Calu3 (cell line): Measurements from ENCODE around the gene CENPVL1. TPM values are rescaled to one million over a fixed set of nuclear protein-coding genes. Genes with fewer than 3 reads are reported as not detected.
"Not testable (repeated sequence)": the region's sequence is repeated elsewhere in the genome, so short reads cannot be mapped to it uniquely, and the experiment has no call there.

Source experiments
- Bru-seq: library from RNA; stranded (reverse); fragments of 400-500 nt; gene quantifications from one replicate; lab custom pipeline; 2021; lab: Mats Ljungman, UMichigan
- BruChase-seq, 2 experiments: library from RNA; stranded (reverse); fragments of 400-500 nt; gene quantifications; one replicate each; lab custom pipeline; 2021; lab: Mats Ljungman, UMichigan
- BruUV-seq: library from RNA; stranded (reverse); fragments of 400-500 nt; replicated peaks from 2 replicates; lab custom pipeline; 2021; lab: Mats Ljungman, UMichigan
- CTCF ChIA-PET: fragments of 300-600 bp; sonication (Branson Sonifier 250); formaldehyde crosslinking; loops from one replicate; lab custom pipeline; 2022; ENCODE audit warnings: antibody characterized with exemption; lab: Charles Lee
- DNase-seq: peaks from one replicate; pipeline ENCODE4 v3.0.0; 2022
- H3K27ac Mint-ChIP-seq: one replicate; pipeline ENCODE4 v1.8.0; 2022; ENCODE audit warnings: mixed read lengths; ENCODE audit not compliant: unreplicated experiment
- H3K27me3 Mint-ChIP-seq: one replicate; pipeline ENCODE4 v1.8.0; 2022; ENCODE audit warnings: mixed read lengths; ENCODE audit not compliant: unreplicated experiment
- H3K36me3 Mint-ChIP-seq: one replicate; pipeline ENCODE4 v1.8.0; 2022; ENCODE audit warnings: mild to moderate bottlenecking, moderate library complexity, mixed read lengths; ENCODE audit not compliant: insufficient read depth, unreplicated experiment
- H3K4me1 Mint-ChIP-seq: one replicate; pipeline ENCODE4 v1.8.0; 2022; ENCODE audit warnings: mild to moderate bottlenecking, low read depth, mixed read lengths; ENCODE audit not compliant: unreplicated experiment
- H3K4me3 Mint-ChIP-seq: one replicate; pipeline ENCODE4 v1.8.0; 2022; ENCODE audit warnings: mild to moderate bottlenecking, low read depth, moderate library complexity, mixed read lengths; ENCODE audit not compliant: unreplicated experiment
- H3K9me3 Mint-ChIP-seq: one replicate; pipeline ENCODE4 v1.8.0; 2022; ENCODE audit warnings: low read depth, mixed read lengths; ENCODE audit not compliant: unreplicated experiment
- CTCF ChIP-seq: fragments of 200-600 bp; IDR thresholded peaks from one replicate; pipeline ENCODE4 v1.8.0; 2022; ENCODE audit warnings: antibody characterized with exemption; ENCODE audit not compliant: unreplicated experiment
- intact Hi-C: fragments of 100-400 bp; cut with micrococcal nuclease; formaldehyde crosslinking; loops from one replicate; pipeline ENCODE4 v1.10.0; 2022; ENCODE audit not compliant: unreplicated experiment
- long read RNA-seq: library from polyadenylated mRNA; stranded (forward); transcript quantifications from one replicate; pipeline ENCODE4 v2.0.0, GENCODE V29; 2022
- total RNA-seq: library from RNA; stranded (reverse); gene quantifications from 2 replicates; pipeline ENCODE4 v1.2.3, GENCODE V29; 2022

Gene CENPVL1
- total RNA-seq, result not detected in 2 replicates
- Bru-seq, nascent RNA, result not detected
- BruChase-seq, experiment 1, labeled RNA remaining after a 6-hour chase, result not detected
- not detected for BruChase-seq, experiment 2, labeled RNA remaining after a 2-hour chase
- long read RNA-seq, result 0 reads

- intact Hi-C loops, BruUV-seq, H3K27me3 Mint-ChIP-seq, H3K4me1 Mint-ChIP-seq, H3K27ac Mint-ChIP-seq, DNase-seq, H3K4me3 Mint-ChIP-seq, H3K9me3 Mint-ChIP-seq, H3K36me3 Mint-ChIP-seq, CTCF ChIA-PET: not testable (repeated sequence)
These were observed at the start of gene CENPVL1 for GRCh38 chrX:51710277-51711164. TSS of gene CENPVL1 (plus strand) at chrX:51710512. CDS start at chrX:51710512, 0 bp downstream.

GRCh38 chrX:51665981-51666380 is 44.3 kb upstream of the CENPVL1 start:
- TF ChIP-seq CTCF, result no peak
- no peak for DNase-seq
- no peaks in the 10 kb centered on the region for H3K27me3 Mint-ChIP-seq
- H3K9me3 Mint-ChIP-seq, result no peaks in the 10 kb centered on the region
- CTCF ChIA-PET, result no interaction called here
- H3K4me1 Mint-ChIP-seq, result no peaks in the 10 kb centered on the region
- H3K4me3 Mint-ChIP-seq, result no peak overlapping the region
- H3K27ac Mint-ChIP-seq, result no peak overlapping the region
- no peaks in the 10 kb centered on the region for H3K36me3 Mint-ChIP-seq
- intact Hi-C loops, result no loop called here
- no TSS peak for BruUV-seq

GRCh38 chrX:51679689-51680433 is 30.5 kb upstream of the CENPVL1 start:
- DNase-seq, CTCF ChIA-PET, H3K9me3 Mint-ChIP-seq, H3K27ac Mint-ChIP-seq, H3K4me1 Mint-ChIP-seq, intact Hi-C loops, H3K4me3 Mint-ChIP-seq, H3K36me3 Mint-ChIP-seq, H3K27me3 Mint-ChIP-seq: not testable (repeated sequence)
- TSS peak; percentile 97 for BruUV-seq

GRCh38 chrX:51681808-51682719 is 28.2 kb upstream of the CENPVL1 start:
- H3K36me3 Mint-ChIP-seq, H3K9me3 Mint-ChIP-seq, H3K4me1 Mint-ChIP-seq, CTCF ChIA-PET, H3K4me3 Mint-ChIP-seq, BruUV-seq, intact Hi-C loops, DNase-seq, H3K27ac Mint-ChIP-seq, H3K27me3 Mint-ChIP-seq: not testable (repeated sequence)

GRCh38 chrX:51682720-51683062 is 27.6 kb upstream of the CENPVL1 start, which contains the start of gene CENPVL2:
TSS of gene CENPVL2 (minus strand) at chrX:51682831. CDS start at chrX:51682831, 0 bp downstream.
- H3K4me3 Mint-ChIP-seq, H3K27me3 Mint-ChIP-seq, H3K27ac Mint-ChIP-seq, intact Hi-C loops, H3K4me1 Mint-ChIP-seq, DNase-seq, H3K9me3 Mint-ChIP-seq, BruUV-seq, H3K36me3 Mint-ChIP-seq, CTCF ChIA-PET: not testable (repeated sequence)
